PFSK-1 (cell line): ENCODE measurements around the gene CACNA1B.

ENCODE experiments used
- FOXP2 ChIP-seq: optimal IDR thresholded peaks from 2 replicates; pipeline ENCODE3; 2011; ENCODE audit warnings: borderline replicate concordance, control low read depth, inconsistent platforms; ENCODE audit not compliant: insufficient read depth; ENCODE audit errors: extremely low read length, extremely low read depth
- POLR2AphosphoS5 ChIP-seq: IDR thresholded peaks from 2 replicates; pipeline ENCODE4 v1.6.1; 2012; ENCODE audit warnings: low read depth, mild to moderate bottlenecking, control low read depth, low read length, moderate library complexity
- SIN3A ChIP-seq: IDR thresholded peaks from 2 replicates; pipeline ENCODE4 v1.6.1; 2012; ENCODE audit warnings: mild to moderate bottlenecking, low read length, moderate library complexity, borderline replicate concordance; ENCODE audit not compliant: insufficient read depth
- TAF1 ChIP-seq: IDR thresholded peaks from 2 replicates; pipeline ENCODE4 v1.6.1; 2012; ENCODE audit warnings: low read length, control low read depth, borderline replicate concordance; ENCODE audit not compliant: insufficient read depth
- TF ChIP-seq, protein P1 (sequence below), 2 experiments: IDR thresholded peaks; 2 replicates each; pipeline versions ENCODE4 v1.6.1 to v1.8.0; 2011 to 2012; ENCODE audit warnings: low read depth in 2 of 2, low read length in 2 of 2, control low read depth in 1 of 2, inconsistent platforms in 1 of 2, mild to moderate bottlenecking in 1 of 2, moderate library complexity in 1 of 2; ENCODE audit not compliant: insufficient read depth in 1 of 2

CACNA1B gene

DNA sequence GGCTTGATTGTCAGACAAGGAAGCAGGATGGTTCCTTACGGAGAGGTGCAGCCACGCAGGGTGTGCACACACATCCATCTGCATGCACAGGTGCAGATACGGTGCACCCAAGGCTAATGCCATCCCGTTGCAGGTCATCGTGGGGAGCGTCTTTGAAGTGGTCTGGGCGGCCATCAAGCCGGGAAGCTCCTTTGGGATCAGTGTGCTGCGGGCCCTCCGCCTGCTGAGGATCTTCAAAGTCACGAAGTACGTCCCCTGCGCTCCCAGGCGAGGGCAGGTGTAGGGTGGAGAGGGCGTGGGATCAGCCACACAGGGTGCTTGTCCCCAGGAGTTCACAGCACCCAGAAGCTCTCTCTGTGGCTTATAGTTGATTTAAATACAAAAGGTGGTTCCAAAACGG is 106.4 kb downstream of the CACNA1B start:
- TF ChIP-seq FOXP2 = no peak

DNA sequence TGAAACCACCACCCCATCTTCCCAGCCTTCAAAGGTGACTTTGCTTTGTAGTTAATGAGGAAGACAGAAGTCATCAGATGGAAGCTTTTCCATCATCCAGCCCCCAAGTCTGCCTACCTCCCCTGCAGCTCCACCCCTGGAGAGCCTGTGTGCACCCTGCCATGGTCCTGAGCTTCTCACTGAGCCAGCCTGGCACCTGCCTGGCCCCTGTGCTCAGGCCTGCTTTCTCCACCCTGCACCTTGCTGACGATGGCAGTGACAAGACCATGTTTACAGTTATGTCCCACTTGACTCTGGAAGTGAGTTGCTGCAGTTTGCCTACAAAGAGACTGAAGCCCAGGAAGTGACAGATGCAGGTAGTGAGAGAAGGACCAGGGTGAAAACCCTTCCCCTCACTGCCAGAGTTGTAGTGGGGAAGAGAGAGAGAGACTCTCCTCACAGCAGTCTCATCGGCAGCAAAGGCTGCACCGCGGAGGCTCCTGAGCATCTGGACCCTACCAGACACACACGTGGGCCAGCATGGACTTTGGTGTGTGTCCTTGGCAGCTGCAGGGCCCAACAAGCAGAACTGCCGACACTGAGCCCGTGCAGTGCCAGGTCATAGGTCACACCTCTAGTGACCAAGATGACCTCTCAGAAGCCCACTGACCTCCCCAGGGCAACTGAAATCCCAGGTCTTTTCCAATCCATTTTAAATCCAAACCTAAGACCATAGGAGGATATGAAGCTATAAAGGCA is 107.1 kb downstream of the CACNA1B start:
- TF ChIP-seq SIN3A (no peak), TAF1 (no peak), POLR2AphosphoS5 (no peak), FOXP2 (no peak)
- TF ChIP-seq, protein P1, sequence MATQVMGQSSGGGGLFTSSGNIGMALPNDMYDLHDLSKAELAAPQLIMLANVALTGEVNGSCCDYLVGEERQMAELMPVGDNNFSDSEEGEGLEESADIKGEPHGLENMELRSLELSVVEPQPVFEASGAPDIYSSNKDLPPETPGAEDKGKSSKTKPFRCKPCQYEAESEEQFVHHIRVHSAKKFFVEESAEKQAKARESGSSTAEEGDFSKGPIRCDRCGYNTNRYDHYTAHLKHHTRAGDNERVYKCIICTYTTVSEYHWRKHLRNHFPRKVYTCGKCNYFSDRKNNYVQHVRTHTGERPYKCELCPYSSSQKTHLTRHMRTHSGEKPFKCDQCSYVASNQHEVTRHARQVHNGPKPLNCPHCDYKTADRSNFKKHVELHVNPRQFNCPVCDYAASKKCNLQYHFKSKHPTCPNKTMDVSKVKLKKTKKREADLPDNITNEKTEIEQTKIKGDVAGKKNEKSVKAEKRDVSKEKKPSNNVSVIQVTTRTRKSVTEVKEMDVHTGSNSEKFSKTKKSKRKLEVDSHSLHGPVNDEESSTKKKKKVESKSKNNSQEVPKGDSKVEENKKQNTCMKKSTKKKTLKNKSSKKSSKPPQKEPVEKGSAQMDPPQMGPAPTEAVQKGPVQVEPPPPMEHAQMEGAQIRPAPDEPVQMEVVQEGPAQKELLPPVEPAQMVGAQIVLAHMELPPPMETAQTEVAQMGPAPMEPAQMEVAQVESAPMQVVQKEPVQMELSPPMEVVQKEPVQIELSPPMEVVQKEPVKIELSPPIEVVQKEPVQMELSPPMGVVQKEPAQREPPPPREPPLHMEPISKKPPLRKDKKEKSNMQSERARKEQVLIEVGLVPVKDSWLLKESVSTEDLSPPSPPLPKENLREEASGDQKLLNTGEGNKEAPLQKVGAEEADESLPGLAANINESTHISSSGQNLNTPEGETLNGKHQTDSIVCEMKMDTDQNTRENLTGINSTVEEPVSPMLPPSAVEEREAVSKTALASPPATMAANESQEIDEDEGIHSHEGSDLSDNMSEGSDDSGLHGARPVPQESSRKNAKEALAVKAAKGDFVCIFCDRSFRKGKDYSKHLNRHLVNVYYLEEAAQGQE (IDR thresholded peaks at IDR 0.05; ENCODE audit: insufficient read depth in 1 of 2, low read depth in 2 of 2, low read length in 2 of 2) = no peak

DNA sequence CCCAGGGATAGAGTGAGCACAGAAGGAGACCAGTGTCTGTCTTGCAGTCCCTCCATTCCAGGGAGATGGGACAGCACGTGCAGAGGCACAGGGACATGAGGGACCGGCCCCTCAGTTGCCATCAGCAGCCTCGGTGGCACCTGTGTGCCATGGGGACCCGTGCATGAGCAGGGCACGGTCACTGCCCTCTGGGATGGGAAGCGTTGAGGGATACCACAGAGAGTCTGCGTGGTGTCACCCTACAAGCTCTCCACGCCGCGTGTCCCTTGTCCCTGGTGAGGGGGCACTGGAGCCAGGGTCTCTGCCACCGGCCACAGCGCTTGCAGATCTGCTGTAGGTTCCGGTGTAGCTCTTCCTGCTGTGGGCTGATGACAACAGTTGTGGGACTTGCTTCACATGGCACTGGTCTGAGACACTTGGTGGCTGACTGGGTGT is 108.1 kb downstream of the CACNA1B start:
- TF ChIP-seq FOXP2 (no peak), POLR2AphosphoS5 (no peak)

DNA sequence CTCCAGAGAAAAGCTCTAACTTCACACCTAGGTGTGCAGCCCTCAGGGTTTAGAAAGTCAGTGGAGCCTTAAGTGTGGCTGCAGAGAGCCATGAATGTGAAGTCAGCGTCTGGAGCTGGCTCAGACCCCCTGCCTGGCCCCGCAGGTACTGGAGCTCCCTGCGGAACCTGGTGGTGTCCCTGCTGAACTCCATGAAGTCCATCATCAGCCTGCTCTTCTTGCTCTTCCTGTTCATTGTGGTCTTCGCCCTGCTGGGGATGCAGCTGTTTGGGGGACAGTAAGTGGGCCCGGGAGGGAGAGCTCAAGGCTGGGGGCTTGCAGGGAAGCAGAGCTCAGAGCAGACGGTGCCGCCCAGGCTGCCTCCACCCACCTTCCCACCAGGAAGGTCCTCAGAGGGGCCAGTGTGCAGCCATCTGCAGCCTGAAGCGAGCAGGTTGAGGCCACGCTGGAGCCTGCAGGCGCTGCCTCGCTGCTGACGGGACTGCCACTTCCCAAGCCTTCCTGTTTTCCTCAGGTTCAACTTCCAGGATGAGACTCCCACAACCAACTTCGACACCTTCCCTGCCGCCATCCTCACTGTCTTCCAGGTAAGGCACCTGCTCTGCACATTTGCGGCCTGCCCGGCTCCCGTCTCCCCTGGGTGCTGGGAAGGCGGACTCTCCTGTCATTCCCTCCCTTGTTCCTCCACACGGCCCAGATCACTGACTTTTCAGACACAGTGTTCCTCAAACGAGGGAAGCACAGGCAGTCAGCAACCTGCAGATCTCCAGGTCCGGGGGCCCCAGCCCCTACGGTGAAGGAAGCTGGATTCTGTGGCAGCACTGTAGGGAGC is 108.9 kb downstream of the CACNA1B start:
- TF ChIP-seq FOXP2 (no peak), TAF1 (no peak), SIN3A (no peak), POLR2AphosphoS5 (no peak)
- TF ChIP-seq, protein P1 (IDR thresholded peaks at IDR 0.05; ENCODE audit: insufficient read depth in 1 of 2, low read depth in 2 of 2, low read length in 2 of 2) = no peak

DNA sequence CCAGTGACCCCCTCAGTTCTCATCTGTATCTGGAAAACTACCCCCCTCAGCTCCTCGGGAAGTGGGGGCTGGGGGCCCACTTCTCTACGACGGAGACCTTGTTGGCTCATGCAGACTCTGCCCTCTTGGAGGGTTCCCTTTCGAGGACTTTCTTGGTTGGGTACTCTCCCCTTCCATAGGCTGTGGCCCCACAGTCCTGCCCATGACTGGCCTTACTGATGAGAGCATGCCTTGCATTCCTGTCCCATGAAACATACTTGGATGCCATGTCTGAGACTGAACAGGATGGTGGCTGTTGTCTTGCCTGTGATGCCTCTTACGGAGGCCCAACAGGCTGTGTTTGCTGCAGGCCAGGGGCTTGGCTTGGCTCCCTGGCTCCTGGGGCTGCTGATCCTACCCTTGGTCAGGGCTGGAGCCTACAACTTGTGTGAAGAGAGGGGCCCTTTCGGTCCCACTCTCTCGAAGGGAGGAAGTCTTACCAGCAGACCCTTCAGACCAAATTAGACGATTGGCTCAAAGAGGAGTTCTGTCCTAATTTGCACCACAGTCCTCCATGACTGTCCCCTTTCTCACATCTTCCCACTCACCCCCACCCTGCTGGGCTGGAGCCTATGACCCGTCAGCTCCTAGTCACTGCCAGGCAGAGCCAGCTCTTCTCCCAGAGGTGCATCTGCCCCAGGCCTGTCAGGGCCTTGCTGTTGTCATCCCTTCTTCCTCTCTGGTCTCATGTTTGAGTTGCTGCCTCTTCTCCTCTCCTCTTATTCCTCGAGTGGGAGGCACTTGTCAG is 109.9 kb downstream of the CACNA1B start:
- TF ChIP-seq TAF1 = no peak

DNA sequence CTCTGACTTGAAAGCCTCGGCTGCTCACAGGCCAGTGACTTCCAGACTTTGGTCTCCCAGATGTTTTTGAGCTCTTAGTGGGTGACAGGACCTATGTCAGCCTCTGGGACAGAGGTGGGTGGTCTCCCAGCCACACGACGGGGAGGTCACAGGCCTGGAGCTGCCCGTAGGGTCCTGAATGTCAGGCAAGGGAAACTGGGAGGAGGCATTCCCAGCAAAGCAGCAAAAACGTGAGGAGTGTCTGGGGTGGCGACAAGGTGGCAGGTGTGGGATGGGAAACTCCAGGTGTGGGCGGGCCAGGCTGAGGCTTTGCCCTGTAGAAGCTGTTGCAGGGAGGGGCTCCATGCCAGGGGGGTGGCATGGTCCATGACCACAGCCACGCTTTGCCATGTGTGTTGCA is 110.5 kb downstream of the CACNA1B start:
- TF ChIP-seq TAF1 (no peak), SIN3A (no peak), FOXP2 (no peak), POLR2AphosphoS5 (no peak)
- TF ChIP-seq, protein P1 (IDR thresholded peaks at IDR 0.05; ENCODE audit: insufficient read depth in 1 of 2, low read depth in 2 of 2, low read length in 2 of 2) = no peak
